Measurements from ENCODE around the gene VPS13A.

DNA sequence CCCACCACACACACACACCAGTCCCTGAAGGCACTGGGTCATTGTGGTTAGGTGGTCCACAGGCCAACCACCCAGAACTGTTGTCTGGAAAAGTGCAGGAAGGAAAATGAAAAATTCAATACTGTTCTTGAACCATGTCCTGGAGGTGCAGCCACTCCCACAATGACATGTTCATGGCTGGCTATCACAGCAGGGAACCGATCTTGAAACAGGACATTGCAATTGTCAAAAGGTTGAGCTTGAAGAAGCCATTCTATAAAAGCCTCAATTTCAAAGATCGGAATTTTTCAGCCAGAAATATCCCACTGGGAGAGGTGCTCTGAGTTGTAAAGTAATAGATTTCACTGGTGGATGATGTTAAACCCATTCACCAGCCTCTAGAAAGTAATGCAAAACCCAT, 252.6 kb downstream of the VPS13A start:
- no peak for TF ChIP-seq EZH2 (IDR thresholded peaks at IDR 0.05)
- TF ChIP-seq, protein P1, sequence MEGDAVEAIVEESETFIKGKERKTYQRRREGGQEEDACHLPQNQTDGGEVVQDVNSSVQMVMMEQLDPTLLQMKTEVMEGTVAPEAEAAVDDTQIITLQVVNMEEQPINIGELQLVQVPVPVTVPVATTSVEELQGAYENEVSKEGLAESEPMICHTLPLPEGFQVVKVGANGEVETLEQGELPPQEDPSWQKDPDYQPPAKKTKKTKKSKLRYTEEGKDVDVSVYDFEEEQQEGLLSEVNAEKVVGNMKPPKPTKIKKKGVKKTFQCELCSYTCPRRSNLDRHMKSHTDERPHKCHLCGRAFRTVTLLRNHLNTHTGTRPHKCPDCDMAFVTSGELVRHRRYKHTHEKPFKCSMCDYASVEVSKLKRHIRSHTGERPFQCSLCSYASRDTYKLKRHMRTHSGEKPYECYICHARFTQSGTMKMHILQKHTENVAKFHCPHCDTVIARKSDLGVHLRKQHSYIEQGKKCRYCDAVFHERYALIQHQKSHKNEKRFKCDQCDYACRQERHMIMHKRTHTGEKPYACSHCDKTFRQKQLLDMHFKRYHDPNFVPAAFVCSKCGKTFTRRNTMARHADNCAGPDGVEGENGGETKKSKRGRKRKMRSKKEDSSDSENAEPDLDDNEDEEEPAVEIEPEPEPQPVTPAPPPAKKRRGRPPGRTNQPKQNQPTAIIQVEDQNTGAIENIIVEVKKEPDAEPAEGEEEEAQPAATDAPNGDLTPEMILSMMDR (IDR thresholded peaks at IDR 0.05): no peak
- no peak for TF ChIP-seq EZH2phosphoT487 (IDR thresholded peaks at IDR 0.05)

Data from neural progenitor cell (in vitro differentiated cells).